ENCODE results near the gene ATP2C1. TPM values are rescaled to one million over a fixed set of nuclear protein-coding genes. Genes with fewer than 3 reads are reported as not detected.
"Not testable (repeated sequence)": the region's sequence is repeated elsewhere in the genome, so short reads cannot be mapped to it uniquely, and the experiment has no call there.

Gene ATP2C1
- total and polyA plus RNA-seq, 2 donors (not counting 1 experiment from before 2014, with no cell fraction given): 111 to 196 TPM

DNA sequence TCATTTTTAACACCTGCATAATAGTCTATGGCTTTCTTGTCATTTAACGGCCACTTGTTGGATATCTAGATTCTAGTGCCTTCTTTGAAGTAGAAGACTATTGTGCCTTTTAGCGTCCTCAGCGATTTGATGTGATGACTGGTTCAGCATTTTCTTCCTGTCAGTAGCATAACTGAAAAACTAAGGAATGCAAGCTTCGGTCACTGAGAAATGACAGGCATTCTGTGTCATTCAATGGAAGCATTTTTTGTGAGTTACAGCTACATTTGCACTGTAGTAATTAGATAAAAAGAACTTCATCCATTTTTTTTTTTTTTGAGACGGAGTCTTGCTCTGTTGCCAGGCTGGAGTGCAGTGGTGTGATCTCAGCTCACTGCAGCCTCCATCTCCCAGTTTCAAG, 143.1 kb downstream of the ATP2C1 start:
- Histone ChIP-seq H4K20me1 (ENCODE audit: control insufficient read depth, extremely low read depth, insufficient read depth, low read length) (no peaks in the 10 kb centered on the region), H3K9me3 (ENCODE audit: control insufficient read depth, insufficient read depth, low read depth, low read length) (no peaks in the 10 kb centered on the region), H3K4me3 (replicated peaks in 1 of 4; ENCODE audit: control extremely low read depth in 1 of 4, insufficient read depth in 1 of 4, low read depth in 3 of 4, low read length in 4 of 4) (no peak overlapping the region), H3K79me2 (ENCODE audit: control insufficient read depth, insufficient read depth, low read length) (no peaks in the 10 kb centered on the region), H2AFZ (ENCODE audit: low read length) (no peak overlapping the region), H3K9ac (ENCODE audit: insufficient read depth, low read length) (no peak overlapping the region), H3K36me3 (ENCODE audit: control insufficient read depth, insufficient read depth, low read length) (no peaks in the 10 kb centered on the region), H3K27ac (ENCODE audit: insufficient read depth, low read length) (no peak overlapping the region), H3K4me2 (ENCODE audit: extremely low read depth, insufficient read depth, low read length) (no peak overlapping the region), H3K27me3 (ENCODE audit: control insufficient read depth, insufficient read depth, low read length) (no peaks in the 10 kb centered on the region), H3K4me1 (ENCODE audit: control insufficient read depth, extremely low read depth, insufficient read depth, low read length) (peaks cover 6% of the 10 kb centered on the region)
- TF ChIP-seq, protein P1, sequence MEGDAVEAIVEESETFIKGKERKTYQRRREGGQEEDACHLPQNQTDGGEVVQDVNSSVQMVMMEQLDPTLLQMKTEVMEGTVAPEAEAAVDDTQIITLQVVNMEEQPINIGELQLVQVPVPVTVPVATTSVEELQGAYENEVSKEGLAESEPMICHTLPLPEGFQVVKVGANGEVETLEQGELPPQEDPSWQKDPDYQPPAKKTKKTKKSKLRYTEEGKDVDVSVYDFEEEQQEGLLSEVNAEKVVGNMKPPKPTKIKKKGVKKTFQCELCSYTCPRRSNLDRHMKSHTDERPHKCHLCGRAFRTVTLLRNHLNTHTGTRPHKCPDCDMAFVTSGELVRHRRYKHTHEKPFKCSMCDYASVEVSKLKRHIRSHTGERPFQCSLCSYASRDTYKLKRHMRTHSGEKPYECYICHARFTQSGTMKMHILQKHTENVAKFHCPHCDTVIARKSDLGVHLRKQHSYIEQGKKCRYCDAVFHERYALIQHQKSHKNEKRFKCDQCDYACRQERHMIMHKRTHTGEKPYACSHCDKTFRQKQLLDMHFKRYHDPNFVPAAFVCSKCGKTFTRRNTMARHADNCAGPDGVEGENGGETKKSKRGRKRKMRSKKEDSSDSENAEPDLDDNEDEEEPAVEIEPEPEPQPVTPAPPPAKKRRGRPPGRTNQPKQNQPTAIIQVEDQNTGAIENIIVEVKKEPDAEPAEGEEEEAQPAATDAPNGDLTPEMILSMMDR (conservative IDR thresholded peaks at IDR 0.05 in 1 of 2, IDR thresholded peaks at IDR 0.05 in 1 of 2; ENCODE audit: low read depth in 1 of 2, low read length in 2 of 2): no peak
- TF ChIP-seq EZH2 (IDR thresholded peaks at IDR 0.05; ENCODE audit: low read length, missing control alignments): no peak
- peak in 1 of 2 donors; percentile 74 for DNase-seq (ENCODE audit: low read depth in 2 of 2)

DNA sequence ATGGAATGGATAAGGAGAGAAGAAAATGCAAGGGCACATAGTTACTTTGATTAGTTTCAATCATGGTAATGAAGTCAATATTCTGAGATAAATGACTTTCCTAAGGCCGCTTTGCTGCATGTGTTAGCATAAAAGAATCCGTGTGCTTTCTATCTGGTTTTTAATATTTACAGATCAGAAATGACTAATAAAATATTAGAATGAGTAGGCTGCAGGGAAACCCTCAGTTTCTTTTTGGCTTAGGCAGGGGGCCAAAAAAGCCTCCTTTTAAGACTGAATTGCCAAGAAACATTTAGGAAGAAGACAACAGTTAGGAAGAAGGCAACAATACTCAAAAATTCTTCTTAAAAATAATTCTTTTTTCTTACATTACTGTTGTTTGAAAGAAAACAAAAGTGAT, 144.4 kb downstream of the ATP2C1 start:
- Histone ChIP-seq H4K20me1 (ENCODE audit: control insufficient read depth, extremely low read depth, insufficient read depth, low read length) (no peaks in the 10 kb centered on the region), H3K4me3 (replicated peaks in 1 of 4; ENCODE audit: control extremely low read depth in 1 of 4, insufficient read depth in 1 of 4, low read depth in 3 of 4, low read length in 4 of 4) (no peak overlapping the region), H3K27ac (ENCODE audit: insufficient read depth, low read length) (no peak overlapping the region), H2AFZ (ENCODE audit: low read length) (no peak overlapping the region), H3K27me3 (ENCODE audit: control insufficient read depth, insufficient read depth, low read length) (no peaks in the 10 kb centered on the region), H3K4me1 (ENCODE audit: control insufficient read depth, extremely low read depth, insufficient read depth, low read length) (peaks cover 6% of the 10 kb centered on the region), H3K36me3 (ENCODE audit: control insufficient read depth, insufficient read depth, low read length) (no peaks in the 10 kb centered on the region), H3K4me2 (ENCODE audit: extremely low read depth, insufficient read depth, low read length) (no peak overlapping the region), H3K79me2 (ENCODE audit: control insufficient read depth, insufficient read depth, low read length) (no peaks in the 10 kb centered on the region), H3K9ac (ENCODE audit: insufficient read depth, low read length) (no peak overlapping the region), H3K9me3 (ENCODE audit: control insufficient read depth, insufficient read depth, low read depth, low read length) (no peaks in the 10 kb centered on the region)
- peak; percentile 33 to 46 for DNase-seq (ENCODE audit: low read depth in 2 of 2)
- no peak for TF ChIP-seq EZH2 (IDR thresholded peaks at IDR 0.05; ENCODE audit: low read length, missing control alignments)
- TF ChIP-seq, protein P1 (conservative IDR thresholded peaks at IDR 0.05 in 1 of 2, IDR thresholded peaks at IDR 0.05 in 1 of 2; ENCODE audit: low read depth in 1 of 2, low read length in 2 of 2): no peak

DNA sequence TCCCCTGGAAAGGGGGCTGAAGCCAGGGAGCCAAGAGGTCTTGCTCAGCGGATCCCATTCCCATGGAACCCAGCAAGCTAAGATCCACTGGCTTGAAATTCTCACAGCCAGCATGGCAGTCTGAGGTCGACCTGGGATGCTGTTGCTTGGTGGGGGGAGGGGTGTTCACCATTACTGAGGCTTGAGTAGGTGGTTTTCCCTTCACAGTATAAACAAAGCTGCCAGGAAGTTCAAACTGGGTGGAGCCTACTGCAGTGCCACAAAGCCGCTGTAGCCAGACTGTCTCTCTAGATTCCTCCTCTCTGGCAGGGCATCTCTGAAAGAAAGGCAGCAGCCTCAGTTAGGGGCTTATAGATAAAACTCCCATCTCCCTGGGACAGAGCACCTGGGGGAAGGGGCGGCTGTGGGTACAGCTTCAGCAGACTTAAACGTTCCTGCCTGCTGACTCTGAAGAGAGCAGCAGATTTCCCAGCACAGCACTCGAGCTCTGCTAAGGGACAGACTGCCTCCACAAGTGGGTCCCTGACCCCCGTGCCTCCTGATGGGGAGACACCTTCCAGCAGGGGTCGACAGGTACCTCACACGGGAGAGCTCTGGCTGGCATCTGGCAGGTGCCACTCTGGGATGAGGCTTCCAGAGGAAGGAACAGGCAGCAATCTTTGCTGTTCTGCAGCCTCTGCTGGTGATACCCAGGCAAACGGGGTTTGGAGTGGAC, 148.5 kb downstream of the ATP2C1 start:
- not testable (repeated sequence) for H3K36me3 ChIP-seq (ENCODE audit: control insufficient read depth, insufficient read depth, low read length); H3K4me3 ChIP-seq (replicated peaks in 1 of 4; ENCODE audit: control extremely low read depth in 1 of 4, insufficient read depth in 1 of 4, low read depth in 3 of 4, low read length in 4 of 4); H3K9ac ChIP-seq (ENCODE audit: insufficient read depth, low read length); DNase-seq (ENCODE audit: low read depth in 2 of 2); H4K20me1 ChIP-seq (ENCODE audit: control insufficient read depth, extremely low read depth, insufficient read depth, low read length); H3K4me1 ChIP-seq (ENCODE audit: control insufficient read depth, extremely low read depth, insufficient read depth, low read length); H3K79me2 ChIP-seq (ENCODE audit: control insufficient read depth, insufficient read depth, low read length); H2AFZ ChIP-seq (ENCODE audit: low read length); H3K27ac ChIP-seq (ENCODE audit: insufficient read depth, low read length); H3K4me2 ChIP-seq (ENCODE audit: extremely low read depth, insufficient read depth, low read length); H3K27me3 ChIP-seq (ENCODE audit: control insufficient read depth, insufficient read depth, low read length); H3K9me3 ChIP-seq (ENCODE audit: control insufficient read depth, insufficient read depth, low read depth, low read length)
